Vagina (tissue), 2 donors: ENCODE data around the gene RTN1.

Source experiments
- POLR2A ChIP-seq, 2 donors: fragments of 450-650 bp; IDR thresholded peaks; one replicate each; pipeline ENCODE4 v1.6.1; 2017; ENCODE audit warnings: antibody characterized with exemption in 2 of 2, mild to moderate bottlenecking in 2 of 2, moderate library complexity in 2 of 2
- POLR2AphosphoS5 ChIP-seq, 2 donors: sonication (generic); formaldehyde crosslinking; IDR thresholded peaks; one replicate each; pipeline ENCODE4 v1.9.0; 2017; ENCODE audit warnings: antibody characterized with exemption in 2 of 2, mild to moderate bottlenecking in 2 of 2, low read depth in 1 of 2; ENCODE audit not compliant: insufficient read depth in 1 of 2
- TF ChIP-seq, protein P1 (sequence below), 3 experiments: fragments of 450-650 bp in 2 of 3; fragments of 200-600 bp in 1 of 3; sonication (generic) in 1 of 3; IDR thresholded peaks; one replicate each; pipeline ENCODE4 v1.5.1; 2017 to 2019; ENCODE audit warnings: antibody characterized with exemption in 3 of 3, mild to moderate bottlenecking in 2 of 3, moderate library complexity in 2 of 3

DNA sequence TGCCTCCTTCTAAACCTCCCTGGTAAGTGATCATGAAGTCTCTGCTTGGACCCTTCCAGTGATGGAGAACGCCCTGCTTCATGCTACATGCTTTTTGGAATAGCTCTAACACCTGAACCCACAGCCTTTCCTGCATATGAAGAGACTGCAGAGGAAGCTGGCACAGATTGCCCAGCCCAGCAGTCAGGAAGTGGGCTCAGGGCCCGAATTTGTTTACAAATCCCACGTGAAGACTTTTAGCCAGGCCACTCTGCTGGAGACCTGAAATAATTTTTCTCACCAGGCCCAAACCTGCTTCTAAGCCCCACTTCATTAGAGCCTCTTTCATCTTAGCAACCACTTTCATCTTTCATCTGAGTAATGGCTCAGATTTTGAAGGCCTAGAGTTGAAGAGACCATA, 22.9 kb downstream of the RTN1 start:
- TF ChIP-seq, protein P1, sequence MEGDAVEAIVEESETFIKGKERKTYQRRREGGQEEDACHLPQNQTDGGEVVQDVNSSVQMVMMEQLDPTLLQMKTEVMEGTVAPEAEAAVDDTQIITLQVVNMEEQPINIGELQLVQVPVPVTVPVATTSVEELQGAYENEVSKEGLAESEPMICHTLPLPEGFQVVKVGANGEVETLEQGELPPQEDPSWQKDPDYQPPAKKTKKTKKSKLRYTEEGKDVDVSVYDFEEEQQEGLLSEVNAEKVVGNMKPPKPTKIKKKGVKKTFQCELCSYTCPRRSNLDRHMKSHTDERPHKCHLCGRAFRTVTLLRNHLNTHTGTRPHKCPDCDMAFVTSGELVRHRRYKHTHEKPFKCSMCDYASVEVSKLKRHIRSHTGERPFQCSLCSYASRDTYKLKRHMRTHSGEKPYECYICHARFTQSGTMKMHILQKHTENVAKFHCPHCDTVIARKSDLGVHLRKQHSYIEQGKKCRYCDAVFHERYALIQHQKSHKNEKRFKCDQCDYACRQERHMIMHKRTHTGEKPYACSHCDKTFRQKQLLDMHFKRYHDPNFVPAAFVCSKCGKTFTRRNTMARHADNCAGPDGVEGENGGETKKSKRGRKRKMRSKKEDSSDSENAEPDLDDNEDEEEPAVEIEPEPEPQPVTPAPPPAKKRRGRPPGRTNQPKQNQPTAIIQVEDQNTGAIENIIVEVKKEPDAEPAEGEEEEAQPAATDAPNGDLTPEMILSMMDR (IDR thresholded peaks at IDR 0.05), result no peak
- TF ChIP-seq POLR2A (IDR thresholded peaks at IDR 0.05) (no peak), POLR2AphosphoS5 (IDR thresholded peaks at IDR 0.05; ENCODE audit: insufficient read depth in 1 of 2, low read depth in 1 of 2) (no peak)
